HEK293T (cell line): ENCODE results near the gene TNPO3.

ENCODE experiments used
- CTCF ChIA-PET: fragments of 350-600 bp; formaldehyde crosslinking; extraction: SDS; loops from one replicate; lab custom pipeline; 2021; ENCODE audit warnings: antibody characterized with exemption, inconsistent platforms; lab: Yijun Ruan, JAX
- POLR2A ChIA-PET: fragments of 350-600 bp; formaldehyde crosslinking; extraction: SDS; loops from one replicate; lab custom pipeline; 2020; ENCODE audit warnings: antibody characterized with exemption, inconsistent platforms; lab: Yijun Ruan, JAX
- DNase-seq: peaks from one replicate; pipeline ENCODE4 v3.0.0; 2012; ENCODE audit warnings: mixed read lengths; ENCODE audit errors: extremely low spot score
- ARNT ChIP-seq: fragments of 450-650 bp; IDR thresholded peaks from 2 replicates; pipeline ENCODE4 v1.6.1; 2017; ENCODE audit warnings: mild to moderate bottlenecking
- BHLHE40 ChIP-seq: fragments of 450-650 bp; IDR thresholded peaks from 2 replicates; pipeline ENCODE4 v1.6.1; 2016; ENCODE audit warnings: mild to moderate bottlenecking, moderate library complexity, borderline replicate concordance
- CTBP1 ChIP-seq: fragments of 450-650 bp; IDR thresholded peaks from 2 replicates; pipeline ENCODE4 v1.6.1; 2016; ENCODE audit warnings: borderline replicate concordance
- ELF4 ChIP-seq: fragments of 450-650 bp; IDR thresholded peaks from 2 replicates; pipeline ENCODE4 v1.6.1; 2017; ENCODE audit warnings: antibody characterized with exemption
- FOXA1 ChIP-seq: fragments of 450-650 bp; IDR thresholded peaks from 2 replicates; pipeline ENCODE4 v1.6.1; 2016; ENCODE audit warnings: mild to moderate bottlenecking
- FOXK2 ChIP-seq: fragments of 450-650 bp; IDR thresholded peaks from 2 replicates; pipeline ENCODE4 v1.6.1; 2016; ENCODE audit warnings: mild to moderate bottlenecking
- FOXM1 ChIP-seq: fragments of 450-650 bp; IDR thresholded peaks from 2 replicates; pipeline ENCODE4 v1.6.1; 2017; ENCODE audit warnings: mild to moderate bottlenecking, borderline replicate concordance
- HDGF ChIP-seq: fragments of 450-650 bp; IDR thresholded peaks from 2 replicates; pipeline ENCODE4 v1.6.1; 2017; ENCODE audit warnings: antibody characterized with exemption, borderline replicate concordance
- L3MBTL2 ChIP-seq: fragments of 450-650 bp; conservative IDR thresholded peaks from 2 replicates; pipeline ENCODE4 v1.6.1; 2016; ENCODE audit warnings: mild to moderate bottlenecking
- LEF1 ChIP-seq: fragments of 450-650 bp; IDR thresholded peaks from 2 replicates; pipeline ENCODE4 v1.6.1; 2017; ENCODE audit warnings: mild to moderate bottlenecking, borderline replicate concordance
- NFRKB ChIP-seq: fragments of 450-650 bp; IDR thresholded peaks from 2 replicates; pipeline ENCODE4 v1.6.1; 2016; ENCODE audit warnings: mild to moderate bottlenecking, moderate library complexity
- SP1 ChIP-seq: fragments of 450-650 bp; IDR thresholded peaks from 2 replicates; pipeline ENCODE4 v1.6.1; 2017
- SUZ12 ChIP-seq: fragments of 450-650 bp; IDR thresholded peaks from 2 replicates; pipeline ENCODE4 v1.6.1; 2016; ENCODE audit warnings: mild to moderate bottlenecking
- TARDBP ChIP-seq: fragments of 450-650 bp; IDR thresholded peaks from 2 replicates; pipeline ENCODE4 v1.6.1; 2016
- ZNF384 ChIP-seq: fragments of 450-650 bp; IDR thresholded peaks from 2 replicates; pipeline ENCODE4 v1.6.1; 2016
- TF ChIP-seq, protein P1 (sequence below): fragments of 450-650 bp; IDR thresholded peaks from 2 replicates; pipeline ENCODE4 v1.6.1; 2016

TNPO3 gene

DNA sequence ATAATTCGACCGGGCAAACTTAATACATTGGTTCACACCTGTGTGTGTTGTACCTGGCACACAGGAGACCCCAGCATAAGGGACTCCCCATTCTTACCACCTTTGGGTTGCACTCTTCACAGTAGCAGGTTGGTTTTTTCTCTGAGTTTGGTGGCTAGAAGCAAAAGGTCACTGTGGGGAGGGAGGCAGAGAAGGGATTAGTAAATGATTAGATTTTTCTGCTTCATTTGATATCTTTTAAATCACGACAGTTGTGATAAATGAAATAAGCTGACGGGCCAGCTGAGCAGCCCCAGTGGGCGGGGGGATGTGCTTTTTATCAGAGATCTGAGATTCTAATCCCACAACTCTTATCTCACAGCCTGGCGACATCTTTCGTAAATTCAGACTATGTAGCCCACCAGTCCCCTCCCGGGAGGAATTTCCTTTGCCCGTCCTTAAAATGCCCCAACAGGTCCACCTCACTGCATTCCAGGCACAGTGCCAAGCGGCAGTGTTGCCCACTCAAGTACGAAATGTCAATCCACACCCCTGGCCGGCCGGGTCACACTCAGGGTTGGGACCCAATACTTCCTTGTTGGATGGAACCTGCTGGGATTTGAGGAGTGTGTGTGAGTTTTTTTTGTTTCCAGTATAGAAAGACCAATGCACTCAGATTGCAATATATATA is 133.9 kb downstream of the TNPO3 start:
- no peak for DNase-seq
- ChIA-PET POLR2A (no interaction called here), CTCF (interaction anchor here (1.5 kb wide), 1 partner anchor 170 kb away, joined by 6 read pairs; no protein-coding TSS in a partner anchor)
- TF ChIP-seq, protein P1, sequence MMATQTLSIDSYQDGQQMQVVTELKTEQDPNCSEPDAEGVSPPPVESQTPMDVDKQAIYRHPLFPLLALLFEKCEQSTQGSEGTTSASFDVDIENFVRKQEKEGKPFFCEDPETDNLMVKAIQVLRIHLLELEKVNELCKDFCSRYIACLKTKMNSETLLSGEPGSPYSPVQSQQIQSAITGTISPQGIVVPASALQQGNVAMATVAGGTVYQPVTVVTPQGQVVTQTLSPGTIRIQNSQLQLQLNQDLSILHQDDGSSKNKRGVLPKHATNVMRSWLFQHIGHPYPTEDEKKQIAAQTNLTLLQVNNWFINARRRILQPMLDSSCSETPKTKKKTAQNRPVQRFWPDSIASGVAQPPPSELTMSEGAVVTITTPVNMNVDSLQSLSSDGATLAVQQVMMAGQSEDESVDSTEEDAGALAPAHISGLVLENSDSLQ: no peak
- no peak for TF ChIP-seq HDGF
- no peak for TF ChIP-seq CTBP1
- TF ChIP-seq FOXA1: no peak
- no peak for TF ChIP-seq TARDBP
- no peak for TF ChIP-seq LEF1
- no peak for TF ChIP-seq SP1
- TF ChIP-seq BHLHE40: no peak
- no peak for TF ChIP-seq ELF4
- no peak for TF ChIP-seq FOXK2
- no peak for TF ChIP-seq L3MBTL2
- no peak for TF ChIP-seq NFRKB
- no peak for TF ChIP-seq ARNT
- TF ChIP-seq FOXM1: no peak
- no peak for TF ChIP-seq SUZ12
- no peak for TF ChIP-seq ZNF384

DNA sequence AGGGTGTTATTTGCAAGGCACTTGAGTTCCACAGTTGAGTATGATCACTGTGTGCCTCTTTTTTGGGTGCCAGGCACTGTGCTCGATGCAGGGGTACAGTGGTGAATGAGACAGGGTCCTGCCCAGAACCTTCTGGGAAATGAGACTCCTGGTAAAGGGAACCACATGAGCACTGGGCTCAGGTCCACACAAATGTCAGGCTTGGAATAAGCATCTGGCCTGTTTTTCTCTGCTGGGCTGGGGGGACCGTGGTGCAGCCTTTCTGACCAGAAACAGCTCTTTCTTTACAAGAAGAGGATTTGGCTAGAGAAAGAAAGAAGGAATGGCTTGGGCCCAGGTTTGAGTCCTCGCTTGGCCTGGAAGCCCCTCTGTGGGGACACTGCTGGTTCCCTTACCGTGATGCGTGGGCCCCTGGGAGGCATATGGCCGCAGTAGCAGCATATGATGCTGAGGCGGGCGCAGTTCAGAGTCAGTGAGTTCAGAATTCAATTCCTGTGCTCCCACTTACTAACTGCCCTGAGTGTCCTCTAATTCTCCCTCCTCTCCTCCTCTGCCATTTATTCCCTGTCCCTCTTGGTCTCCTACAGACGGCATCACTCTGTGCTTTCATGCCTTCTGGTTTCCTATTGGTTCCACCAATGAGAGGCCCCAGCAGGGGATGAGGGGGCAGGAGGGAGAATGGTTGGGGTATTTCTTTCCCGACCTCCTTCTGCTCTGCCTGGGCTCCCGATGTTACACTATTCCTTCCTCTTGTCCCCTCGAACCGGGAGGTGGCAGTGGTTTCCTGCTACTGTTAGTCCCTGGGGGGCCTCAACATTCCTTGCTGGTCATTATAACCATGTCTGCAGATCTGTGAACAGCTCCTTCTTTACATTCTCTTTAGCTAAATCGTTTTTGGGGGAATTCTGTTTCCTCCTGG is 134.8 kb downstream of the TNPO3 start:
- POLR2A ChIA-PET: no interaction called here
- TF ChIP-seq FOXK2 (no peak), ZNF384 (no peak), SUZ12 (no peak), SP1 (no peak), HDGF (no peak), FOXM1 (no peak), ELF4 (no peak), ARNT (no peak), TARDBP (no peak), LEF1 (no peak), CTBP1 (no peak)
- TF ChIP-seq, protein P1: no peak
- CTCF ChIA-PET: interaction anchor here (1.0 to 1.5 kb wide), 2 partner anchors 171 to 172 kb away, joined by 3 to 6 read pairs; no protein-coding TSS in a partner anchor
- no peak for DNase-seq

DNA sequence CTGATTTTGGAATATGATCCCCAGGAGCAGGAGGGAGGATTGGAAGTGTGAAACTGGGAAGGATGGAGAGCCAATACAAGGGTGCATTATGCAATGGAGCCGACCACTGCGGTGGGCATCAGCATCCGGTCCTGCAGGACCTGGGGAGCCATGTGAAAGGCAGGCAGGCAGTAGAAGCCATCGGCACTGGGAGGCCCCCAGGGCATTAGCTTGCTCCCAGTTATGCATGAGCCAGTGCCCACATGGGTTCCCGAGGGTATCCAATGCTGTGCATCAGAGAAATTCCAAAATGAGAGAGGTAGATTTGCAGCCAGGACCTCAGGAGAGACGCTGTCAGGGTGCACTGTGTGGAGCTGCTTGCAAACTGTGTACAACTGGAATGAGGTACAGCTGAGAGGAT is 135.7 kb downstream of the TNPO3 start:
- ChIA-PET POLR2A (no interaction called here), CTCF (interaction anchor here (1.0 kb wide), 1 partner anchor 173 kb away, joined by 3 read pairs; no protein-coding TSS in a partner anchor)
- TF ChIP-seq, protein P1: no peak
- TF ChIP-seq HDGF (no peak), NFRKB (no peak)
- DNase-seq: no peak

DNA sequence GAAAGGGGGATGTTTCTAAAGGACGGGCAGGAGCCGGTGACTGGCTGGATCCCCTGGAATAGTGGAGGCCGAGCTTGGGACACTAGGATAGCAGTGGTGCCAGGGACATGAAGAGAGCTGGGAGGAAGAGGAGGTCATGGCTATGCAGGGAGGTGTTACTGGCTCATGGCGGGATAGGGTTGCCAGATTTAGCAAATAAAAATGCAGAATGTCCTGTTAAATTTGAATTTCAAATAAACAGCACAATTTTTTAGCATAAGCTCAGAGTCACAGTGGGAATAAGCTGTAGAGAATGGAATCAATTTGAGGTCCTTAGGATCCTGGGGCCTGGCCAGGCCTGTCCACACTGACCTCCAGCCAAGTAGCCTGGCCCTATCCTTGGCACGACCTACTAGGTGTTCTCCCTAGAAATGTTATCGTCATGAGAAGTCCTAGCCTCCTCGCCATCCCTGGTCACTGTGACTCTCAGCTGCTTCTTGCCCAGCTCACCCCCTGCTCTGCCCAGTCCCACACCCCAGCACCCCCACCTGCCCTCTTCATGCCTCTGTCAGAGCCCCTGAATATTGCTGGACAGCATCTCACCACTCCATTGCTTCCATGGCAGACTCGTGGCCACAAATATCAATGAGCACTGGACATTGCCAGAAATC is 136.8 kb downstream of the TNPO3 start:
- no peak for DNase-seq
- POLR2A ChIA-PET: no interaction called here
- no peak for TF ChIP-seq FOXA1
- TF ChIP-seq HDGF: no peak
- TF ChIP-seq, protein P1: no peak
- TF ChIP-seq ELF4: no peak
- no peak for TF ChIP-seq SP1
- no peak for TF ChIP-seq FOXM1
- TF ChIP-seq NFRKB: no peak
- no peak for TF ChIP-seq SUZ12
- TF ChIP-seq BHLHE40: no peak
- no peak for TF ChIP-seq ARNT
- TF ChIP-seq CTBP1: no peak
- CTCF ChIA-PET: no interaction called here

DNA sequence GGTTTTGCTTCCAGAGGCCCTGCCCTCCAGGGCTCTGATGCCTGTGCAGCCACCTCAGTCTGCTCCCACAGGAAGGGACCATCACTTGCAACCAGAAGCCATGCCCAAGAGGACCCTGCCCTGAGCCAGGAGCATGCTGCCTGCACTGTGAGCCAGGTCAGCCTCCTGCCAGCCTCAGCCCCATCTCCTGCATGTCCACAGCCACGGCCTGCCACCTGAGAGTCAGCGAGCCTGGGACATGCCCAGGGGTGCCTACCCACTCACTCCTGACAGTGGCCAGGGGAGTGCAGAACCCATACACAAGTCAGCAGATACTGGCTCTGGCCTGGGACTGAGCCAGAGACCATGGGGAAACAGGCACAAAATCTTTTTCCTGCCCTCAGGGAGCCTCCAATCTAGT is 137.8 kb downstream of the TNPO3 start:
- TF ChIP-seq FOXK2 (no peak), BHLHE40 (no peak), NFRKB (no peak), ZNF384 (no peak), L3MBTL2 (no peak), LEF1 (no peak), HDGF (no peak), ARNT (no peak), SUZ12 (no peak), CTBP1 (no peak), SP1 (no peak), TARDBP (no peak), FOXA1 (no peak), ELF4 (no peak), FOXM1 (no peak)
- TF ChIP-seq, protein P1: no peak
- DNase-seq: no peak
- POLR2A ChIA-PET: no interaction called here
- CTCF ChIA-PET: no interaction called here
